DOHH2 (cell line): ENCODE measurements around the gene ENTPD2.

ENCODE experiments used
- EZH2phosphoT487 ChIP-seq: fragments of 200-600 bp; sonication (generic); IDR thresholded peaks from 2 replicates; pipeline ENCODE4 v1.6.1; 2017; ENCODE audit warnings: borderline replicate concordance, mild to moderate bottlenecking, antibody characterized with exemption, low read length, moderate library complexity, mixed read lengths
- TF ChIP-seq, protein P1 (sequence below): fragments of 200-600 bp; sonication (generic); IDR thresholded peaks from one replicate; pipeline ENCODE4 v1.5.1; 2014; ENCODE audit warnings: antibody characterized with exemption, mild to moderate bottlenecking, low read depth, low read length; ENCODE audit not compliant: poor library complexity, severe bottlenecking

DNA sequence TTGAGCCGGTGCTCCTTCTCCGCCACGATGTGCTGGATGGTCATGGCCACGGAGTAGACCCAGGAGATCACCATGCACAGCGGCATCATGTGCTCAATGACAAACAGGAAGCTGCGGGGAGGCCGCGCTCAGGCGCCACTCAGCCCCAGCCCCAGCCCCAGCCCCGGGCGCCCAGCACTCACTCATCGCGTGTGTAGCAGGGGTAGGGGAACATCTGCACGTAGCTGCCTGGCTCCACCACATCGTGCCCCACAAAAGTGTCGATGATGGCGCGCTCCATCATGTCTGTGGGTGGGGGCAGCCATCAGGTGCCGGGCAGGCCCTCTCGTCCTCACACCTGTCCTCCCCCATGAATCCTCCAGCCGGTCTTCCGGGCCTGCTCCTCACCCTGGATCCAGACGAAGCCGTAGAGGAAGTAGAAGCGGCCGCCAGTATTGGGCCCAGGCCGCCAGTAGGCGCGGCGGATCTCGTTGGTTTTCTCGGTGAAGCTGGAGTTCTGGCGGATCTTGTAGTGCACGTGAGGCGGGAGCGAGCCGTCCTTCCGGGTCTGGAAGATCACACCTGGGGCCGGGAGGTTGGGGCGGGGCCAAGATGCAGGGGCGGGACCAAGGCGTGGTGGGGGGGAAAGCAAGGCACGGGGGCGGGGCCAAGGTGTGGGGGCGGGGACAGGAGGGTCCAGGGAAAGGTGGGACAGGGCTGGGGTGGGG, 35.9 kb downstream of the ENTPD2 start:
- no peak for TF ChIP-seq EZH2phosphoT487
- TF ChIP-seq, protein P1, sequence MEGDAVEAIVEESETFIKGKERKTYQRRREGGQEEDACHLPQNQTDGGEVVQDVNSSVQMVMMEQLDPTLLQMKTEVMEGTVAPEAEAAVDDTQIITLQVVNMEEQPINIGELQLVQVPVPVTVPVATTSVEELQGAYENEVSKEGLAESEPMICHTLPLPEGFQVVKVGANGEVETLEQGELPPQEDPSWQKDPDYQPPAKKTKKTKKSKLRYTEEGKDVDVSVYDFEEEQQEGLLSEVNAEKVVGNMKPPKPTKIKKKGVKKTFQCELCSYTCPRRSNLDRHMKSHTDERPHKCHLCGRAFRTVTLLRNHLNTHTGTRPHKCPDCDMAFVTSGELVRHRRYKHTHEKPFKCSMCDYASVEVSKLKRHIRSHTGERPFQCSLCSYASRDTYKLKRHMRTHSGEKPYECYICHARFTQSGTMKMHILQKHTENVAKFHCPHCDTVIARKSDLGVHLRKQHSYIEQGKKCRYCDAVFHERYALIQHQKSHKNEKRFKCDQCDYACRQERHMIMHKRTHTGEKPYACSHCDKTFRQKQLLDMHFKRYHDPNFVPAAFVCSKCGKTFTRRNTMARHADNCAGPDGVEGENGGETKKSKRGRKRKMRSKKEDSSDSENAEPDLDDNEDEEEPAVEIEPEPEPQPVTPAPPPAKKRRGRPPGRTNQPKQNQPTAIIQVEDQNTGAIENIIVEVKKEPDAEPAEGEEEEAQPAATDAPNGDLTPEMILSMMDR = no peak
